Uterus (tissue), 2 donors: ENCODE measurements around the gene GSX1.

Experiments used
- POLR2A ChIP-seq, 2 donors: fragments of 450-650 bp; IDR thresholded peaks; one replicate each; pipeline ENCODE4 v1.6.1; 2016; ENCODE audit warnings: antibody characterized with exemption in 2 of 2, mild to moderate bottlenecking in 1 of 2, moderate library complexity in 1 of 2
- TF ChIP-seq, protein P1 (sequence below), 4 experiments: fragments of 200-600 bp in 2 of 4; fragments of 450-650 bp in 2 of 4; sonication (generic) in 2 of 4; IDR thresholded peaks; one replicate each; pipeline ENCODE4 v1.5.1; 2016 to 2019; ENCODE audit warnings: antibody characterized with exemption in 4 of 4, mild to moderate bottlenecking in 2 of 4, moderate library complexity in 1 of 4

- TF ChIP-seq, protein P1, sequence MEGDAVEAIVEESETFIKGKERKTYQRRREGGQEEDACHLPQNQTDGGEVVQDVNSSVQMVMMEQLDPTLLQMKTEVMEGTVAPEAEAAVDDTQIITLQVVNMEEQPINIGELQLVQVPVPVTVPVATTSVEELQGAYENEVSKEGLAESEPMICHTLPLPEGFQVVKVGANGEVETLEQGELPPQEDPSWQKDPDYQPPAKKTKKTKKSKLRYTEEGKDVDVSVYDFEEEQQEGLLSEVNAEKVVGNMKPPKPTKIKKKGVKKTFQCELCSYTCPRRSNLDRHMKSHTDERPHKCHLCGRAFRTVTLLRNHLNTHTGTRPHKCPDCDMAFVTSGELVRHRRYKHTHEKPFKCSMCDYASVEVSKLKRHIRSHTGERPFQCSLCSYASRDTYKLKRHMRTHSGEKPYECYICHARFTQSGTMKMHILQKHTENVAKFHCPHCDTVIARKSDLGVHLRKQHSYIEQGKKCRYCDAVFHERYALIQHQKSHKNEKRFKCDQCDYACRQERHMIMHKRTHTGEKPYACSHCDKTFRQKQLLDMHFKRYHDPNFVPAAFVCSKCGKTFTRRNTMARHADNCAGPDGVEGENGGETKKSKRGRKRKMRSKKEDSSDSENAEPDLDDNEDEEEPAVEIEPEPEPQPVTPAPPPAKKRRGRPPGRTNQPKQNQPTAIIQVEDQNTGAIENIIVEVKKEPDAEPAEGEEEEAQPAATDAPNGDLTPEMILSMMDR (IDR thresholded peaks at IDR 0.05), result no peak
- no peak for TF ChIP-seq POLR2A (IDR thresholded peaks at IDR 0.05)
Observed at GRCh38 chr13:27789495-27790303, 2.6 kb upstream of the GSX1 start.
